K562 (cell line): Measurements from ENCODE around the gene INHA. TPM values are rescaled to one million over a fixed set of nuclear protein-coding genes. Genes with fewer than 3 reads are reported as not detected.

Experiments
- BRF2 ChIP-seq: IDR thresholded peaks from 3 replicates; pipeline ENCODE4 v1.6.1; 2011; ENCODE audit warnings: borderline replicate concordance, mild to moderate bottlenecking; ENCODE audit not compliant: insufficient read length, insufficient read depth
- CBX8 ChIP-seq: fragments of 200-600 bp; sonication (generic); IDR thresholded peaks from 2 replicates; pipeline ENCODE4 v1.6.1; 2012; ENCODE audit warnings: borderline replicate concordance, mixed run types, low read depth, mild to moderate bottlenecking, moderate library complexity, mixed read lengths, low read length, control low read depth, inconsistent platforms; ENCODE audit not compliant: poor library complexity, severe bottlenecking; ENCODE audit errors: extremely low read depth
- CHD1 ChIP-seq: fragments of 200-600 bp; sonication (generic); IDR thresholded peaks from one replicate; pipeline ENCODE4 v1.6.1; 2012; ENCODE audit warnings: mild to moderate bottlenecking, moderate library complexity, low read length, inconsistent platforms
- CREB1 ChIP-seq, 2 experiments: sonication (generic) in 1 of 2; formaldehyde crosslinking in 1 of 2; IDR thresholded peaks; 2 replicates each; pipeline versions ENCODE4 v1.6.1 to v1.8.0; 2012 to 2022; ENCODE audit warnings: inconsistent platforms in 1 of 2, mild to moderate bottlenecking in 1 of 2, missing genetic modification reagents in 1 of 2, moderate library complexity in 1 of 2
- HDAC8 ChIP-seq: fragments of 450-650 bp; IDR thresholded peaks from 2 replicates; pipeline ENCODE4 v1.6.1; 2016; ENCODE audit warnings: mild to moderate bottlenecking, missing genetic modification characterization, moderate library complexity, missing compliant biosample characterization
- HOXB6 ChIP-seq: fragments of 250-450 bp; sonication (Bioruptor Pico); IDR thresholded peaks from 2 replicates; pipeline ENCODE4 v1.5.1; 2022; ENCODE audit warnings: mild to moderate bottlenecking, borderline replicate concordance
- KDM5B ChIP-seq: fragments of 200-600 bp; sonication (generic); IDR thresholded peaks from 2 replicates; pipeline ENCODE4 v1.6.1; 2012; ENCODE audit warnings: low read depth, mild to moderate bottlenecking, moderate library complexity, low read length, control low read depth, inconsistent platforms; ENCODE audit not compliant: insufficient replicate concordance
- LARP7 ChIP-seq: fragments of 450-650 bp; IDR thresholded peaks from 2 replicates; pipeline ENCODE4 v1.6.1; 2016
- LCOR ChIP-seq: sonication (generic); formaldehyde crosslinking; IDR thresholded peaks from 2 replicates; pipeline ENCODE4 v1.8.0; 2022; ENCODE audit warnings: mild to moderate bottlenecking, missing genetic modification reagents
- MAFG ChIP-seq: fragments of 450-650 bp; conservative IDR thresholded peaks from 2 replicates; pipeline ENCODE4 v1.6.1; 2016; ENCODE audit warnings: missing genetic modification characterization, missing compliant biosample characterization
- MCM5 ChIP-seq: fragments of 450-650 bp; IDR thresholded peaks from 2 replicates; pipeline ENCODE4 v1.6.1; 2016; ENCODE audit warnings: low read depth
- MYC ChIP-seq, 2 experiments: fragments of 250-450 bp in 1 of 2; sonication (Bioruptor Pico) in 1 of 2; IDR thresholded peaks; 2 replicates each; pipeline versions ENCODE4 v1.5.1 to v1.6.1; 2012 to 2021; ENCODE audit warnings: low read depth in 2 of 2, borderline replicate concordance in 1 of 2, improper control_type of control experiment in 1 of 2, low read length in 1 of 2, mild to moderate bottlenecking in 1 of 2, moderate library complexity in 1 of 2
- NBN ChIP-seq: fragments of 450-650 bp; IDR thresholded peaks from 2 replicates; pipeline ENCODE4 v1.6.1; 2016; ENCODE audit warnings: low read depth, mild to moderate bottlenecking
- POU5F1 ChIP-seq: fragments of 150-350 bp; IDR thresholded peaks from 2 replicates; pipeline ENCODE4 v1.6.1; 2014; ENCODE audit warnings: borderline replicate concordance, low read length, low read depth, mild to moderate bottlenecking; ENCODE audit not compliant: partially characterized antibody
- RBFOX2 ChIP-seq: fragments of 200-400 bp; formaldehyde crosslinking; IDR thresholded peaks from 2 replicates; pipeline ENCODE4 v1.6.1; 2017; ENCODE audit warnings: low read depth, mild to moderate bottlenecking, low read length, moderate library complexity
- RBM15 ChIP-seq: fragments of 200-400 bp; formaldehyde crosslinking; IDR thresholded peaks from 2 replicates; pipeline ENCODE4 v1.6.1; 2018; ENCODE audit warnings: mild to moderate bottlenecking, low read length, moderate library complexity; ENCODE audit not compliant: insufficient read depth
- SAFB2 ChIP-seq: fragments of 200-400 bp; formaldehyde crosslinking; IDR thresholded peaks from 2 replicates; pipeline ENCODE4 v1.6.1; 2018; ENCODE audit warnings: borderline replicate concordance, low read length, low read depth, moderate library complexity; ENCODE audit not compliant: severe bottlenecking
- TCF3 ChIP-seq: sonication (generic); formaldehyde crosslinking; IDR thresholded peaks from 2 replicates; pipeline ENCODE4 v1.4.0; 2020; ENCODE audit warnings: mild to moderate bottlenecking, missing genetic modification reagents
- TCF7 ChIP-seq: sonication (generic); IDR thresholded peaks from 2 replicates; pipeline ENCODE4 v1.6.1; 2016; ENCODE audit warnings: antibody characterized with exemption, borderline replicate concordance
- ZNF263 ChIP-seq: sonication (generic); formaldehyde crosslinking; IDR thresholded peaks from 2 replicates; pipeline ENCODE4 v1.8.0; 2022; ENCODE audit warnings: mild to moderate bottlenecking, missing genetic modification reagents, borderline replicate concordance
- ZNF561 ChIP-seq: fragments of 450-650 bp; formaldehyde crosslinking; conservative IDR thresholded peaks from 2 replicates; pipeline ENCODE4 v1.4.0; 2020; ENCODE audit warnings: mild to moderate bottlenecking, moderate library complexity
- ZNF644 ChIP-seq: fragments of 200-800 bp; sonication (Bioruptor generic); IDR thresholded peaks from 2 replicates; pipeline ENCODE4 v1.6.1; 2016; ENCODE audit warnings: low read depth, missing genetic modification characterization, missing compliant biosample characterization
- ZNF77 ChIP-seq: fragments of 250-450 bp; sonication (Bioruptor Pico); IDR thresholded peaks from 2 replicates; pipeline ENCODE4 v1.5.0; 2020
- polyA plus RNA-seq, 8 experiments: library from polyadenylated mRNA; depleted of rRNA in 4 of 8; stranded (reverse) in 5 of 8; unstranded in 3 of 8; fragments of >200 nt; fragmentation: Nextera tagmentation in 2 of 8; fragmentation: Illumina TruSeq in 1 of 8; extraction: Ambion mirVana in 2 of 8; extraction: Trizol in 1 of 8; gene quantifications; 2 replicates each; pipeline versions ENCODE4 v1.2.1 to v1.2.3, GENCODE V29; 2011 to 2014; ENCODE audit warnings: inconsistent platforms in 1 of 8, missing spikeins in 1 of 8
- total RNA-seq, 7 experiments: library from RNA; depleted of rRNA in 6 of 7; stranded (reverse); fragments of >200 nt in 6 of 7; fragmentation: Illumina TruSeq in 2 of 7; extraction: Trizol in 2 of 7; gene quantifications; 2 replicates each; pipeline versions ENCODE4 v1.2.1 to v1.2.3, GENCODE V29; 2011 to 2021; ENCODE audit warnings: low replicate concordance in 1 of 7
- TF ChIP-seq, protein P1 (sequence below): fragments of 250-450 bp; sonication (Bioruptor Pico); IDR thresholded peaks from 2 replicates; pipeline ENCODE4 v1.4.0; 2020; ENCODE audit warnings: mild to moderate bottlenecking, moderate library complexity

INHA gene
- total and polyA plus RNA-seq, 9 of the 15 experiments (the other 6 are each of a cell fraction or from before 2014, with no cell fraction given) = 0.07 to 1.9 (median 0.40) TPM

- no peak for TF ChIP-seq CHD1
- no peak for TF ChIP-seq ZNF561
- peak; percentile 86 for TF ChIP-seq CREB1 (IDR thresholded peaks at IDR 0.05)
- peak; percentile 79 for TF ChIP-seq CREB1 (CRISPR knock-in tag; IDR thresholded peaks at IDR 0.05)
- TF ChIP-seq TCF3 = no peak
- no peak for TF ChIP-seq POU5F1
- no peak for TF ChIP-seq HOXB6 (CRISPR knock-in tag)
- no peak; the same call in 1 of the 2 replicates for TF ChIP-seq MYC (IDR thresholded peaks at IDR 0.05; ENCODE audit: low read depth, low read length)
- no peak for TF ChIP-seq MYC (CRISPR knock-in tag; IDR thresholded peaks at IDR 0.05; ENCODE audit: borderline replicate concordance, low read depth)
- no peak for TF ChIP-seq LARP7
- TF ChIP-seq TCF7 = no peak
- TF ChIP-seq NBN = no peak; the same call in 1 of the 2 replicates
- no peak for TF ChIP-seq ZNF77 (CRISPR knock-in tag)
- no peak for TF ChIP-seq ZNF644 (tag)
- peak; percentile 96 for TF ChIP-seq RBFOX2
- no peak for TF ChIP-seq CBX8
- TF ChIP-seq RBM15 = no peak
- no peak for TF ChIP-seq MAFG (tag)
- TF ChIP-seq HDAC8 (tag) = no peak
- TF ChIP-seq SAFB2 = no peak
- peak; percentile 53 for TF ChIP-seq KDM5B
- no peak for TF ChIP-seq BRF2
- no peak for TF ChIP-seq ZNF263 (CRISPR knock-in tag)
- no peak for TF ChIP-seq MCM5
- TF ChIP-seq, protein P1, sequence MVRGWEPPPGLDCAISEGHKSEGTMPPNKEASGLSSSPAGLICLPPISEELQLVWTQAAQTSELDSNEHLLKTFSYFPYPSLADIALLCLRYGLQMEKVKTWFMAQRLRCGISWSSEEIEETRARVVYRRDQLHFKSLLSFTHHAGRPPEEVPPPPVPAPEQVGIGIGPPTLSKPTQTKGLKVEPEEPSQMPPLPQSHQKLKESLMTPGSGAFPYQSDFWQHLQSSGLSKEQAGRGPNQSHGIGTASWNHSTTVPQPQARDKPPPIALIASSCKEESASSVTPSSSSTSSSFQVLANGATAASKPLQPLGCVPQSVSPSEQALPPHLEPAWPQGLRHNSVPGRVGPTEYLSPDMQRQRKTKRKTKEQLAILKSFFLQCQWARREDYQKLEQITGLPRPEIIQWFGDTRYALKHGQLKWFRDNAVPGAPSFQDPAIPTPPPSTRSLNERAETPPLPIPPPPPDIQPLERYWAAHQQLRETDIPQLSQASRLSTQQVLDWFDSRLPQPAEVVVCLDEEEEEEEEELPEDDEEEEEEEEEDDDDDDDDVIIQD (CRISPR knock-in tag) = no peak
- TF ChIP-seq LCOR (CRISPR knock-in tag) = no peak
Measured at GRCh38 chr2:219597552-219598307, 25.6 kb downstream of the INHA start, which contains the start of gene STK11IP (continued).
